Body of pancreas (tissue), 4 donors: ENCODE results near the gene UBE3B. TPM values are rescaled to one million over a fixed set of nuclear protein-coding genes. Genes with fewer than 3 reads are reported as not detected.

Source experiments
- ATAC-seq: fragments of 150-250 bp; one replicate; pipeline ENCODE4 v1.9.1; 2016
- DNase-seq, 4 donors: peaks; one replicate each; pipeline ENCODE4 v3.0.0-alpha.2; 2019
- H3K27ac ChIP-seq, 4 donors: fragments of 200-600 bp; sonication (generic); 1 replicate in 3 of 4; 2 replicates in 1 of 4; pipeline versions ENCODE4 v1.5.1 to v1.6.1; 2016 to 2019; ENCODE audit warnings: mild to moderate bottlenecking in 1 of 4, mixed read lengths in 1 of 4, moderate library complexity in 1 of 4
- H3K27me3 ChIP-seq, 2 donors: fragments of 200-600 bp; sonication (generic); one replicate each; pipeline ENCODE4 v1.6.0; 2016; ENCODE audit warnings: mild to moderate bottlenecking in 1 of 2
- H3K36me3 ChIP-seq, 2 donors: fragments of 200-600 bp; sonication (generic); replicated peaks in 1 of 2; 2 replicates each; pipeline ENCODE4 v1.5.1; 2016; ENCODE audit warnings: low read depth in 2 of 2; ENCODE audit not compliant: insufficient read depth in 1 of 2
- H3K4me1 ChIP-seq: fragments of 200-600 bp; sonication (generic); one replicate; pipeline ENCODE4 v1.6.0; 2016
- H3K4me3 ChIP-seq, 2 donors: fragments of 200-600 bp; sonication (generic); 1 replicate in 1 of 2; 2 replicates in 1 of 2; pipeline ENCODE4 v1.5.1; 2016 to 2019
- H3K9me3 ChIP-seq, 3 donors: fragments of 200-600 bp; sonication (generic); 1 replicate in 2 of 3; 2 replicates in 1 of 3; pipeline ENCODE4 v1.5.1; 2016
- CTCF ChIP-seq, 7 experiments: fragments of 450-650 bp in 4 of 7; fragments of 200-600 bp in 3 of 7; sonication (generic) in 3 of 7; IDR thresholded peaks; one replicate each; pipeline ENCODE4 v1.5.1; 2016 to 2019; ENCODE audit warnings: antibody characterized with exemption in 7 of 7
- POLR2A ChIP-seq, 3 donors: fragments of 450-650 bp; IDR thresholded peaks; one replicate each; pipeline ENCODE4 v1.6.1; 2016; ENCODE audit warnings: antibody characterized with exemption in 3 of 3, mild to moderate bottlenecking in 2 of 3
- WGBS, 2 donors: methylation state at CpG; one replicate each; pipeline ENCODE4 v1.1.5; 2017; 5-methylcytosine and 5-hydroxymethylcytosine counted together
- intact Hi-C: fragments of 100-400 bp; cut with DNase I; formaldehyde crosslinking; loops from one replicate; pipeline ENCODE4 v1.15.1; 2023
- total RNA-seq, 2 donors: library from RNA; depleted of rRNA; stranded (reverse); fragments of >200 nt; gene quantifications; one replicate each; pipeline ENCODE4 v1.1.0, GENCODE V29; 2016

The UBE3B gene
- total RNA-seq, 2 donors from 2014 or later = 18.9 to 33.9 TPM

GRCh38 chr12:109566424-109566823 lies 89.0 kb downstream of the UBE3B start:
- intact Hi-C loops = no loop called here
- no peak for TF ChIP-seq CTCF (IDR thresholded peaks at IDR 0.05)
- no peak for TF ChIP-seq POLR2A (IDR thresholded peaks at IDR 0.05)
- whole genome bisulfite sequencing, 2 donors = 86 to 89% methylated on average over 4 to 8 of the region's 8 CpGs
- Histone ChIP-seq H3K4me1 (no peaks in the 10 kb centered on the region), H3K9me3 (no peaks in the 10 kb centered on the region), H3K4me3 (no peak overlapping the region), H3K36me3 (peaks cover 0 to 4% of the 10 kb centered on the region in 2 donors), H3K27ac (no peak overlapping the region), H3K27me3 (no peaks in the 10 kb centered on the region)
- no peak for DNase-seq
- no peak for ATAC-seq

GRCh38 chr12:109567296-109567695 lies 89.9 kb downstream of the UBE3B start:
- peaks cover 0 to 4% of the 10 kb centered on the region in 2 donors for H3K36me3 ChIP-seq
- 84 to 88% methylated on average over 10 of the region's 10 CpGs for WGBS, 2 donors

GRCh38 chr12:109567967-109568366 lies 90.5 kb downstream of the UBE3B start:
- H3K27ac ChIP-seq = no peak overlapping the region
- H3K4me3 ChIP-seq = no peak overlapping the region
- peaks cover 12% of the 10 kb centered on the region for H3K4me1 ChIP-seq
- H3K36me3 ChIP-seq = peaks cover 0 to 4% of the 10 kb centered on the region in 2 donors
- ATAC-seq = no peak
- 85 to 90% methylated on average over 3 of the region's 3 CpGs for WGBS, 2 donors
- H3K9me3 ChIP-seq = no peaks in the 10 kb centered on the region
- DNase-seq = no peak
- H3K27me3 ChIP-seq = no peaks in the 10 kb centered on the region
- TF ChIP-seq POLR2A (IDR thresholded peaks at IDR 0.05) = no peak
- TF ChIP-seq CTCF (IDR thresholded peaks at IDR 0.05) = no peak
- intact Hi-C loops = no loop called here

More at GRCh38 chr12:109567296-109567695, 89.9 kb downstream of the UBE3B start:
- Histone ChIP-seq H3K9me3 (no peaks in the 10 kb centered on the region), H3K4me1 (peaks cover 6% of the 10 kb centered on the region), H3K27ac (no peak overlapping the region), H3K4me3 (no peak overlapping the region), H3K27me3 (no peaks in the 10 kb centered on the region)
- intact Hi-C loops = no loop called here
- DNase-seq (no peak), ATAC-seq (no peak)
- TF ChIP-seq CTCF (IDR thresholded peaks at IDR 0.05) (no peak), POLR2A (IDR thresholded peaks at IDR 0.05) (no peak)

- WGBS, 2 donors = 73 to 74% methylated on average over 7 of the region's 7 CpGs
- ATAC-seq (no peak), DNase-seq (no peak)
- H3K36me3 ChIP-seq = peaks cover 0 to 4% of the 10 kb centered on the region in 2 donors
- intact Hi-C loops = no loop called here
- H3K27ac ChIP-seq = no peak overlapping the region
- H3K4me1 ChIP-seq = peaks cover 12% of the 10 kb centered on the region
- no peaks in the 10 kb centered on the region for H3K9me3 ChIP-seq
- H3K27me3 ChIP-seq = no peaks in the 10 kb centered on the region
- H3K4me3 ChIP-seq = no peak overlapping the region
- no peak for TF ChIP-seq POLR2A (IDR thresholded peaks at IDR 0.05)
- no peak for TF ChIP-seq CTCF (IDR thresholded peaks at IDR 0.05)
Observed at GRCh38 chr12:109568486-109568885, 91.1 kb downstream of the UBE3B start.

GRCh38 chr12:109571773-109572505 lies 94.5 kb downstream of the UBE3B start:
- Histone ChIP-seq H3K9me3 (no peaks in the 10 kb centered on the region), H3K4me1 (peaks cover 31% of the 10 kb centered on the region), H3K4me3 (no peak overlapping the region), H3K27me3 (no peaks in the 10 kb centered on the region), H3K36me3 (peaks cover 0 to 5% of the 10 kb centered on the region in 2 donors), H3K27ac (no peak overlapping the region)
- ATAC-seq = no peak
- DNase-seq = no peak
- TF ChIP-seq POLR2A (IDR thresholded peaks at IDR 0.05) (no peak), CTCF (IDR thresholded peaks at IDR 0.05) (no peak)
- intact Hi-C loops = loop anchor here (10.0 kb wide), 1 partner anchor 283 kb away; no protein-coding TSS in a partner anchor
- WGBS, 2 donors = 81 to 85% methylated on average over 5 of the region's 5 CpGs
